RPMI8226 (cell line): Measurements from ENCODE around the gene ANKRD30B.
A peak's percentile ranks its signal among the peaks of the same experiment; 100 is the strongest.
"Not testable (repeated sequence)": the region's sequence is repeated elsewhere in the genome, so short reads cannot be mapped to it uniquely, and the experiment has no call there.

ENCODE experiments used
- DNase-seq: peaks from one replicate; pipeline ENCODE4 v3.0.0-alpha.2; 2015

The ANKRD30B gene

DNA sequence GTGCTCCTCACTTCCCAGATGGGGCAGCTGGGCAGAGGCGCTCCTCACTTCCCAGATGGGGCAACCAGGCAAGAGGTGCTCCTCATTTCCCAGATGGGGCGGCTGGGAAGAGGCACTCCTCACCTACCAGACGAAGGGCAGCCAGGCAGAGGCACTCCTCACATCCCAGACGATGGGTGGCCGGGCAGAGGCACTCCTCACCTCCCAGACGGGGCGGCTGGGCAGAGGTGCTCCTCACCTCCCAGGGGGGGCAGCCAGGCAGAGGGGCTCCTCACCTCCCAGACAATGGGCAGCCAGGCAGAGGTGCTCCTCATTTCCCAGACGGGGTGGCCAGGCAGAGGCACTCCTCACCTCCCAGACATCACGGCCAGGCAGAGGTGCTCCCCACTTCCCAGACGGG, 110.5 kb downstream of the ANKRD30B start:
- not testable (repeated sequence) for DNase-seq

- not testable (repeated sequence) for DNase-seq
Measured at GRCh38 chr18:14859995-14860394, 112.0 kb downstream of the ANKRD30B start.

DNA sequence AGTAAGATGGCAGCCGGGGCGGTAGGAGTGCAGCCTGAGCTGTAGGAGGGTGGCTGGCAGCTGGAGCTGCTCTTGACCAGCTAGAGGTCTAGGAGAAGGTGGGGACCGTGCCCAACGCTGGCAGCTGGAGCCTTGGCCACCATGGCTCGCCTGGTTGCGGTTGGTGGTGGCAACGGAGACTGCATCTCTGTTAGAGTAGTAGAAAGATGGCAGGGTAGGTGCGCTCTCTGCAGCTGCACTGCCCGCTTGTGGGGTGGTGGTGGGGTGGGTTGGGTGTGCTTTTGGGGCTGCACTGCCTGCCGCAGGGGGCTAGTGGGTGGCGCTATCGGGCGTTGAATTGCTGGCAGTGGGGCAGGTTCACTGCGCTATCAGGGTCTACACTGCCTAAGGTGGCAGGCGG, 118.5 kb downstream of the ANKRD30B start:
- not testable (repeated sequence) for DNase-seq

GRCh38 chr18:14867988-14868387, 120.0 kb downstream of the ANKRD30B start:
- DNase-seq, result not testable (repeated sequence)

DNA sequence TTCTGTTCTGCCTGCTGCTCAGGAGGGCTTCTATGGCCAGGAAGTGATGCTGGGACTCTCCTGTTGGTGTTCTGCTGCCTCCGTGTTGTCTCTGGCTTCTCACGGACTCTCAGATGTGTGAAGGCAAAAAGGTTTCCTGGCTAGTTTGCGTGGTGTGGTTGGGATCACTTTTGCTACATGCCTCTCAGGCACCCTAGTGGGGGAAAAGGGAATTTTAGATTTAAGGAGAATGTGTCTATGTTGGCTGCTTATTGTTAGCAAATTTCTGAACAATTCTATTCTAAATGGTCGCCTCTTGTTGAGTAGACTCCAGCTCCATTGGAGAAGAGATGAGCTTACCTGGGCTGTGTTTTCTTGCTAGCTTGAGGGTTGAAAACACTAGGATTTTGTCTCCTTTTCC, 120.9 kb downstream of the ANKRD30B start:
- peak; percentile 9 for DNase-seq

GRCh38 chr18:14878826-14879225, 130.9 kb downstream of the ANKRD30B start:
- DNase-seq, result not testable (repeated sequence)

- DNase-seq, result no peak
Measured at GRCh38 chr18:14900435-14900834, 152.5 kb downstream of the ANKRD30B start.
